Naive B cell (primary cell): ENCODE measurements around the gene SLC9A5. TPM values are rescaled to one million over a fixed set of nuclear protein-coding genes. Genes with fewer than 3 reads are reported as not detected.

Source experiments
- ATAC-seq, 2 donors: fragments of 150-1000 bp; cut with Tn5 transposase; 2 replicates each; pipeline ENCODE4 v1.10.0; 2021; ENCODE audit warnings: low read depth in 2 of 2, mild to moderate bottlenecking in 2 of 2, moderate library complexity in 2 of 2
- DNase-seq: peaks from one replicate; pipeline ENCODE4 v3.0.0; 2022
- H3K27ac Mint-ChIP-seq, 6 donors: one replicate each; pipeline ENCODE4 v1.8.0; 2020 to 2022; ENCODE audit warnings: mild to moderate bottlenecking in 6 of 6, mixed read lengths in 6 of 6, moderate library complexity in 5 of 6, inconsistent platforms in 2 of 6
- H3K27me3 Mint-ChIP-seq, 3 donors: one replicate each; pipeline ENCODE4 v1.8.0; 2021 to 2022; ENCODE audit warnings: mixed read lengths in 3 of 3, mild to moderate bottlenecking in 1 of 3
- H3K36me3 Mint-ChIP-seq, 2 donors: one replicate each; pipeline ENCODE4 v1.8.0; 2020 to 2022; ENCODE audit warnings: mixed read lengths in 2 of 2, inconsistent platforms in 1 of 2, mild to moderate bottlenecking in 1 of 2
- H3K4me1 Mint-ChIP-seq, 3 donors: one replicate each; pipeline ENCODE4 v1.8.0; 2020 to 2022; ENCODE audit warnings: mixed read lengths in 3 of 3, inconsistent platforms in 1 of 3, mild to moderate bottlenecking in 1 of 3, moderate library complexity in 1 of 3
- H3K4me3 Mint-ChIP-seq, 8 donors: one replicate each; pipeline ENCODE4 v1.8.0; 2020 to 2022; ENCODE audit warnings: mild to moderate bottlenecking in 8 of 8, mixed read lengths in 8 of 8, moderate library complexity in 8 of 8, inconsistent platforms in 2 of 8
- H3K9me3 Mint-ChIP-seq, 7 donors: one replicate each; pipeline ENCODE4 v1.8.0; 2020 to 2022; ENCODE audit warnings: mixed read lengths in 7 of 7, mild to moderate bottlenecking in 5 of 7, inconsistent platforms in 2 of 7, moderate library complexity in 1 of 7
- polyA plus RNA-seq, 6 donors: library from polyadenylated mRNA; unstranded; fragments of 300-500 nt; fragmentation: Illumina TruSeq; gene quantifications; one replicate each; pipeline ENCODE4 v1.2.3, GENCODE V29; 2021; ENCODE audit warnings: low read depth in 6 of 6

SLC9A5 gene
- polyA plus RNA-seq, 6 donors from 2014 or later: 0.08 to 0.14 (median 0.10) TPM; not detected in 2

DNA sequence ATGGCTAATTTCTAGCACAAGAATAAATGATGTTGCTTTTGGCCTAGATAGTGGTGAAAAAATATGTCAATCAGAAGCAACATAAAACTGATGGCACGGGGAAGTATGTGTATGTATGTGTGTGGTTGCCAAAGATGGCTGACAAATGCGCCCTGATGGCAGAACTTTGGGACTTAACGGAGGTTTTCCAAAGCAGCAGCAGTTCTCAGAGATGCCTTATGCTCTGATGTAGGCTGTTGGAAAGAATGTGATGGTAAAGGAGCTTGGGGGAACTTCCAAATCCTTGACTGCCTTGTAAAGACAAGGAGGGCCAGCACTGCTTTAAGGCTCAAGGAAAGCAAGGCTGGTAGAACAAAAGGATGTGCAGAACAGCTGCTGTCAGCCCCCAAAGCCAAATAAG is 61.8 kb downstream of the SLC9A5 start:
- no peak for DNase-seq
- peaks cover 0 to 9% (median 0%) of the 10 kb centered on the region in 3 donors for H3K27me3 Mint-ChIP-seq
- no peaks in the 10 kb centered on the region for H3K9me3 Mint-ChIP-seq
- no peak for ATAC-seq
- no peak overlapping the region for H3K4me3 Mint-ChIP-seq
- peaks cover 5 to 13% (median 5%) of the 10 kb centered on the region in 3 donors for H3K4me1 Mint-ChIP-seq
- no peaks in the 10 kb centered on the region for H3K36me3 Mint-ChIP-seq
- no peak overlapping the region for H3K27ac Mint-ChIP-seq

DNA sequence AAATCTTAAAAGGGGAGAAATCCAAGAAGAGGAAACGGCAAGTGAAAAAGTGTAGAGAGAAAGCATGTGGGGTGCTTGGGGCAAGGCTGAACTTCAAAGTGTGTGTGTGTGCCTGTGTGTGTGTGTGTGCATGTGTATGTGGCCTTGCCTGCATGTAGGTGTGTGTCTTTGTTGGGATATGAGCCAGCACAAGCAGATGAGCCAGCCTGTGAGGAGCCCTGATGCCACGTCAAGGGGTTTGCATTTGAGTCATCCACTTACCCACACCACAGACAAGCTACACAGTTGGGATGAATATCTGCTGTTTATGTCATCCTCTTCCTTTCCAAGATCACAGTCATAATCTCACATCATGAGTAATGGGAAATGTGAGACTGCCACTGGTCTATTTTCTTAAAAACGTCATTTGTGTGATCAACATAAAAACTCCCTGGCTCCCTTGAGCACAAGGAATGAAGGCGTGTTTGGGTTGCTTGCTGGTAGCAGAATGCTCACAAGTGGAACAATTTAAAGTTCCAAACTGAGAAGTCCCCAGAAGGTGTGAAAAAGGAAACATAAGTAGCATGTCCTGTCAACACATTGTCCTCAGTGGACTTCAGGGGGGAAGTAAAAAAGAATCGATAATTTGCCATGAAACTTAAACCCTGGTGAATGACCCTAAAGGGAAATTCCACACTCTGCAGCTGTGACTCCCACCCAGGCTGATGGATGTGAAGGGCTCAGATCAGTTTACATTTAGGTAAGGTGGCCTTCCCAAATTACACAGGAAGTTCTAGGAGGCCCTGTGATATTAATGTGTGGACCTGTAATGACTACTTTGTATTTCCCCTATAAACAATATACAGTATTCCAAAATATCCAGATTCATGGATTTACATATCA is 63.1 kb downstream of the SLC9A5 start:
- no peak overlapping the region for H3K4me3 Mint-ChIP-seq
- DNase-seq (no peak), ATAC-seq (no peak)
- no peaks in the 10 kb centered on the region for H3K36me3 Mint-ChIP-seq
- peaks cover 5 to 13% (median 5%) of the 10 kb centered on the region in 3 donors for H3K4me1 Mint-ChIP-seq
- H3K27ac Mint-ChIP-seq: no peak overlapping the region
- H3K27me3 Mint-ChIP-seq: no peaks in the 10 kb centered on the region
- no peaks in the 10 kb centered on the region for H3K9me3 Mint-ChIP-seq

DNA sequence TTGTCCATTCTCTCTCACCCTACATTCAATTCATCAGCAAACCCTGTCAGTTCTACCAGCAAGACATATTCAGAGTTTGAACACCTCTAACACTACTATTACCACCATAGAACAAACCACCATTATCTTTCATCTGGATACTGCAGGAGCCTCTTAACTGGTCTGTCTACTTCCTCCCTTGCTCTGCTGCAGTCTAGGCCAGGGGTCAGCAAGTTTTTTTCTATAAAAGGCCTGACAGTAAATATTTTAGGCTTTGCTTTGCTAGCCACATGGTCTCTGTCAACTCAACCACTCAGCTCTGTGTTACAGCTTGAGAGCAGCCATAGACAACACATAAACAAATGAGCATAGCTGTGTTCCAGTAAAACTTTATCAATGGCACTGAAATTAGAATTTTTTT is 63.9 kb downstream of the SLC9A5 start:
- Mint-ChIP-seq H3K36me3 (no peaks in the 10 kb centered on the region), H3K4me3 (no peak overlapping the region), H3K27me3 (no peaks in the 10 kb centered on the region), H3K4me1 (peaks cover 5 to 13% (median 5%) of the 10 kb centered on the region in 3 donors), H3K27ac (peak overlapping the region in 1 of 6 donors; percentile 95), H3K9me3 (no peaks in the 10 kb centered on the region)
- ATAC-seq: no peak
- no peak for DNase-seq

DNA sequence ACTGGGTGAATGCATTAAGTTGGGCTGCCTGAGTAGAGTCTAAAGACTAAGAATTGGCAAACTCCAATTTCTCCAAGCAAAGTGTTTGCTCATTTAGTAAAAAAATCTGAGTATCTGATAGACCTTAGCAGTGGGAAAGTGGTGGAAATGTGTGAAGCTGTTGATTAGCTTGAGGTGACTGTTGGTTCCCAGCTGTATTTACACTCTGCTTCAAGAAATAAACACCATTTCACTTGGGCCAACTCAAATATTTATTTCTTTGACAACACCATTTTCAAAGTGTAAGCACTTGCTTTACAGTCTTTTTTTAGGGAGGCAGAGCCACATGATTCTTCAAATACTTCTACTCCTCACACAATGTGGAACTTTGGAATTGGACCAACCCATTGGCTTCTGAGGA is 69.1 kb downstream of the SLC9A5 start:
- H3K4me3 Mint-ChIP-seq: no peak overlapping the region
- H3K36me3 Mint-ChIP-seq: no peaks in the 10 kb centered on the region
- DNase-seq (no peak), ATAC-seq (no peak)
- no peak overlapping the region for H3K27ac Mint-ChIP-seq
- no peaks in the 10 kb centered on the region for H3K4me1 Mint-ChIP-seq
- no peaks in the 10 kb centered on the region for H3K27me3 Mint-ChIP-seq
- H3K9me3 Mint-ChIP-seq: no peaks in the 10 kb centered on the region

Other genes starting within 250 kb of the SLC9A5 start
- gene CBFB, start 219.8 kb upstream of the SLC9A5 start, polyA plus RNA-seq: 10 to 100 TPM; 51.8 to 94.4 (median 70.5) TPM
- gene PHAF1, start 139.0 kb upstream of the SLC9A5 start, polyA plus RNA-seq: 10 to 100 TPM in 2 of 6 donors, 1 to 10 TPM in 3, not detected in 1; 8.8 to 13.2 (median 10.0) TPM
- gene B3GNT9, start 98.0 kb upstream of the SLC9A5 start, polyA plus RNA-seq: under 1 TPM in 4 of 6 donors, not detected in 2; 0.09 to 0.73 (median 0.36) TPM
- gene TRADD, start 89.1 kb upstream of the SLC9A5 start, polyA plus RNA-seq: 10 to 100 TPM; 46.2 to 62.9 (median 54.4) TPM
- 1 to 10 TPM in 5 of 6 donors, not detected in 1; 1.0 to 2.0 (median 1.5) TPM for gene FBXL8, start 89.0 kb upstream of the SLC9A5 start, polyA plus RNA-seq
- not detected for gene HSF4, start 84.2 kb upstream of the SLC9A5 start, polyA plus RNA-seq
- gene NOL3, start 78.4 kb upstream of the SLC9A5 start, polyA plus RNA-seq: under 1 TPM in 1 of 6 donors, not detected in 5; 0.27 TPM
- gene MATCAP1, start 65.0 kb upstream of the SLC9A5 start, polyA plus RNA-seq: under 1 TPM in 4 of 6 donors, not detected in 2; 0.33 to 0.40 (median 0.40) TPM
- under 1 TPM in 3 of 6 donors, not detected in 3; 0.12 to 0.19 (median 0.15) TPM for gene EXOC3L1, start 58.8 kb upstream of the SLC9A5 start, polyA plus RNA-seq
- 10 to 100 TPM; 54.0 to 75.9 (median 61.7) TPM for gene E2F4, start 56.8 kb upstream of the SLC9A5 start, polyA plus RNA-seq
- gene ELMO3, start 49.8 kb upstream of the SLC9A5 start, polyA plus RNA-seq: under 1 TPM in 5 of 6 donors, not detected in 1; 0.14 to 0.48 (median 0.39) TPM
- gene TMEM208, start 21.8 kb upstream of the SLC9A5 start, polyA plus RNA-seq: 10 to 100 TPM; 44.9 to 66.7 (median 55.0) TPM
- gene FHOD1, start 1.5 kb upstream of the SLC9A5 start, polyA plus RNA-seq: 1 to 10 TPM; 1.4 to 4.8 (median 2.3) TPM
- gene PLEKHG4, start 30.6 kb downstream of the SLC9A5 start, polyA plus RNA-seq: 1 to 10 TPM in 1 of 6 donors, under 1 TPM in 4, not detected in 1; 0.13 to 6.0 (median 0.62) TPM
- gene KCTD19, start 77.8 kb downstream of the SLC9A5 start, polyA plus RNA-seq: under 1 TPM in 1 of 6 donors, not detected in 5; 0.26 TPM
- under 1 TPM in 1 of 6 donors, not detected in 5; 0.48 TPM for gene LRRC36, start 77.8 kb downstream of the SLC9A5 start, polyA plus RNA-seq
- gene TPPP3, start 144.5 kb downstream of the SLC9A5 start, polyA plus RNA-seq: not detected
- gene ZDHHC1, start 167.5 kb downstream of the SLC9A5 start, polyA plus RNA-seq: under 1 TPM in 3 of 6 donors, not detected in 3; 0.17 to 0.23 (median 0.21) TPM
- not detected for gene HSD11B2, start 182.1 kb downstream of the SLC9A5 start, polyA plus RNA-seq
- gene ATP6V0D1, start 232.2 kb downstream of the SLC9A5 start, polyA plus RNA-seq: 100 to 1,000 TPM; 136 to 255 (median 157) TPM
- gene AGRP, start 234.6 kb downstream of the SLC9A5 start, polyA plus RNA-seq: not detected